GM18858 (cell line): ENCODE data around the gene PIEZO2.
A peak's percentile ranks its signal among the peaks of the same experiment; 100 is the strongest.
"Not testable (repeated sequence)": the region's sequence is repeated elsewhere in the genome, so short reads cannot be mapped to it uniquely, and the experiment has no call there.

ENCODE experiments used
- ATAC-seq: cut with Tn5 transposase; IDR thresholded peaks from one replicate; pipeline ENCODE4 v1.9.1; 2021; ENCODE audit not compliant: unreplicated experiment

PIEZO2 gene

GRCh38 chr18:10933648-10934047, 215.7 kb downstream of the PIEZO2 start:
- ATAC-seq: not testable (repeated sequence)

DNA sequence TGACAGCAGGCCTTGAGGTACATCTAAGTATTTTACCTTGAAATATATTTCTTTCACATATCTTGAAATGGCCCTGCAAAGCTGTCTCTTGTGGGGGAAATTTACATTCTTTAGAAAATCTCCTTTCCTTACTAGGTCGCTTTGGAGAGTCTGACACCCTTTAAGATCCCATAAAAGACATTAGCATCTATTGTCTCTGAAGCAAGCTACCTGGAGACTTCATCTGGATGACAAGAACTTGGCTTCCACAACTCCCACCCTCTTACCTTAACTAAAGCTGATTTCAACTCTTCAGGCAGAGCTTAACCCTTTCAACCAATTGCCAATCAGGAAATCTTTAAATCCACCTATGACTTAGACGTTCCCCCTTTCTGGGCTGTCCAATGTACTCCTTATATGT, 219.3 kb downstream of the PIEZO2 start:
- ATAC-seq: no peak

GRCh38 chr18:10928772-10929373, 220.5 kb downstream of the PIEZO2 start:
- ATAC-seq: peak; percentile 78

- peak; percentile 37 for ATAC-seq
Measured at GRCh38 chr18:10928011-10928771, 221.2 kb downstream of the PIEZO2 start.

DNA sequence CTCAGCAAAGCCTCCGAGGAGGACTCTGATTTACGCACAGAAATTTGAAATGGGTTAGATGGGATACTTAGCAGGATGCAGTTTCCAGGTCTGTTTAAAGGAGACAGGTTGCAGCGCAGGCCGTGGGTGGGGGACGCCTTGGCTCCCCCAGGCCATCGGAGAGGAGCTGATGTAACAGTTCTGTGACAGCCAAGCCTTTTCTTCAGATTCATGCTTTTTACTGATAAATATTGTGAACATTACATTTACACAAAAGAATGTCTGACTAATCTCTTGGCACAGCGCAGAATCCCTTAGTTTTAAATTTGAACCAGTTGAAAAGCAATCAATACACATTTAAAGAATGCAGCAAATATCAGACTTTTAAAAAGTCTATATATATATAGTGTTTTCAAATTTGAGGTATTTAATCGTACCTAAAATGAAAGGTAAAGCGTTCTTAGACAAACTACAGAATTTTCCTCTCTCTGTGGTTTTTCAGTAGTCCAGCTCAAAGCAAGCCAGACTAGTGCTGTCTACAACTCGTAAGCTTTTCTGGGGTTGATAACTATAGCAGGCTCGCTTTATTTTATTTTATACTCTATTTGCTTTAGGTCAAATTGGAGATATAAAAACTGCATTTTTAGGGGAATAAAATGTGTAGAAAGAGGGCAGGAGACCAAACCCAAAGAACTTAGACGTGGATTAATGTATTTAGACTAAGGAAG, 221.9 kb downstream of the PIEZO2 start:
- ATAC-seq: no peak

DNA sequence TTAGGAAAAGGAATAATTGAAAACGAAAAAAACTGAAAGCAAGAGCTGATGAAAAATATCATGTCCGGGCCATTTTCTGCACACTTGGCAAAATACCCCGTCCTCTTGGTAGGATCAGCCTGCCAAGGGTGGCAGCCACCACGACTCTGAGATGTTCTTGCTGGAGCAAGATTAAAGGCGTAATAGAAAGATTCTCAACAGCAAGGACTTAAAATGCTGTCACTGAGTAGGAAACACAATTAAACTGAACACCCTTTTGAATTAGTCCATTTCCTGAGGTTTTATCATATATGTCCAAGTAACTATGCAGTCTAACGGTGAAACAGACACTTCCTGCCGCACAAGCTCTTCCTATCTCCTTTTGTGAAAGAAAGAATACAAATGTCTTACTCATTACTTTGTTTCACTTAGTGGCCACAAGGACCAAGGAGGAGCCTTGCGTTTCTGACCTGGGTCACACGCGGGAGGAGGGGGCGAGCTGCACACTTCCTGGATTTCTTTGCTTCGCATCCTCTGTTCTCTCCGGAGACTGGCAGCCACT, 222.7 kb downstream of the PIEZO2 start:
- no peak for ATAC-seq

DNA sequence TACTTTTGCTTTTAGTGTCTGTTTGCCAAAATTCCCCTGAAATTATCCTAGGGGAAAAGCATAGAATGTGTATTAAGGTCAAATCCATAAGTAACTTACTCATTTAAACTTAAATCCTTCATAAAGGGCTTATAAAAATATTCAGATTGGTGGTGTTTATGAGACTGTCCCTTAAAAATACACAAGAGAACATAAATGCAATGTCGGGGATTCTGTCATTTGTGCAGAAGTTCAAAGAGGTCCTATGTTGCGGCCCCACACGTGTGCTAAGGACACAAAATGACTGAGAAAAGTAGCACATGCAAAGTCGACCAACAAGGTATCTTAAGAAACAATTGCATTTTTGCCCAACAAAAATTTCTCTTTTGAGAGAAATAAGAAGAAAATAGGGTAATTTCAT, 225.1 kb downstream of the PIEZO2 start:
- no peak for ATAC-seq

DNA sequence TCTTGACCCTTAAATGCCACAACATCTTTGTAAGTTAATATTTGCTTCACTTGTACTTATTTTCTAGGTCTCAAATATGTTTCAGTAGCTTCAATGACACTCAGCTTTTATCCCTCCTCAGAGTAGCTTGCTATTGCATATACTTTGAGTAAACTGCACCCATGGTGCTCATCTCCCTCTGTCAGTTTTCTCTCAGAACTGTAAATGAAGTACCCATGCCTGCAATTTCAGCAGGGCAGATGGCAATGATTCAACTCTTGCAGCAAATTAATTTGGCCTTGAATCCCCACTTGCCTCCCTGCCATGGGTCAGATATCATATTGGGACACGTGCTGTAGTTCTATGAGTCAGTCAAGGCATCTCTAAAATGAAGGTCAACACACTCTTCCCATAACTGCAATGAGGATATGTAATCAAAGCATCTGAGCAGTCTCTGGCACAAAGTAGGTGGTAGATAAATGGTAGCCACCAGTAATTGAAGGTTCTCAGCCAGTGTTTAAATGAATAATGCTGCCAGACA, 225.8 kb downstream of the PIEZO2 start:
- ATAC-seq: no peak

DNA sequence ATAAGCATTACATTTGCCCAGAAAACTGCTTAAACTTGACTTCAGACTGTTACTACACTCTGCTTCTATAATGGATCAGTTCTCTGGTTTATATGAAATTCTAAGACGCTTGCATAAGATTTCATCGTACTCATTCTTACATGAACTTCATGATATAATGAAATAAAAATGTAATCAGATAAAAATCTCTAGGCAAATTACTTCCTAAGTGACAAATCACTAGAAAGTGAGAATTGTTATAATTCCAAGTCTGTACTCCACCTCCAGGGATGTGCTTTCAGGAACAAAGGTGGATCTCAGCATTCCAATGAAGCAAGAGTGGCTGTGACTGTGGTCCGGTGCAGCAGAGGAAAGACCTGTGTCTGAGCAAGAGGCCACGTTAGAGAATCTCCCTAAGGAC, 226.2 kb downstream of the PIEZO2 start:
- no peak for ATAC-seq

- not testable (repeated sequence) for ATAC-seq
Measured at GRCh38 chr18:10922712-10923111, 226.7 kb downstream of the PIEZO2 start.

DNA sequence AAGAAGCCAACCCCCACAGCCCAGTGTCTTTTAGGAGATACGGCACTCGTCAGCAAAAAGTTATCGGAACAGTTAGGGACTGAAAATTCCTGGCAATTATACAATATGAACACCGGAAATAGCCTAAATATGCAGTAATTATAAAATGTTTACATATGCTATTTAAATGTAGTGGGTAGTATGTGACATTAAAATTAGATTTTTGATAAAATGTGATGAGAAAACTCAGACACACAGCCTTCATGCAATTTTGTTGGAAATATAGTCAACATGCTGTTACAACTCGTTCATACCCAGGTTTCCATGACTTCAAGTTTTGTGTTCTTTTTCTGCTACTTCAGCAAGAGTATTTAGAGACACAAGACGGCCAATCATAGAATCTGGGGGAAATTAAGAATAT, 229.1 kb downstream of the PIEZO2 start:
- not testable (repeated sequence) for ATAC-seq

GRCh38 chr18:10919851-10920250, 229.5 kb downstream of the PIEZO2 start:
- ATAC-seq: no peak

- ATAC-seq: no peak
Measured at GRCh38 chr18:10916865-10917264, 232.5 kb downstream of the PIEZO2 start.

- ATAC-seq: no peak
Measured at GRCh38 chr18:10916387-10916786, 233.0 kb downstream of the PIEZO2 start.

- not testable (repeated sequence) for ATAC-seq
Measured at GRCh38 chr18:10915748-10916147, 233.6 kb downstream of the PIEZO2 start.

- ATAC-seq: not testable (repeated sequence)
Measured at GRCh38 chr18:10914610-10915009, 234.8 kb downstream of the PIEZO2 start.

DNA sequence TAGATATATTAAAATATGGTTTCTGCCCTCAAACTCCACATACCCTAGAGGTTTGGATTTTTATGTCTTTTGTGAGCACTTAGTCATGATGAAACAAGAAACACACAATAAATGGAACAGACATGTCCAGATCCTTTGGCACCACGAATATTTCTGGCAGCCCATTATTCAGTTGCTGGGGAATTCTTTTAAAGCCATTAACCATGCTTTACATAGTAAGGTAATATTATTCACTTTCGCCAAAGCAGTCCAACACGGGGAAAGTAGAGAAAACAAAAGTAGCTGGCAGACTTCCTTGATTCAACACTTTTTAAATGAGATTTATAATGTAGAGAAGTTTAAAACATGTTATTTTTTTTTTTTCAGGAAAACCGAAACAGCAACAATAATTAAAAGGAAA, 235.4 kb downstream of the PIEZO2 start:
- ATAC-seq: no peak

- ATAC-seq: no peak
Measured at GRCh38 chr18:10912790-10913545, 236.4 kb downstream of the PIEZO2 start.

DNA sequence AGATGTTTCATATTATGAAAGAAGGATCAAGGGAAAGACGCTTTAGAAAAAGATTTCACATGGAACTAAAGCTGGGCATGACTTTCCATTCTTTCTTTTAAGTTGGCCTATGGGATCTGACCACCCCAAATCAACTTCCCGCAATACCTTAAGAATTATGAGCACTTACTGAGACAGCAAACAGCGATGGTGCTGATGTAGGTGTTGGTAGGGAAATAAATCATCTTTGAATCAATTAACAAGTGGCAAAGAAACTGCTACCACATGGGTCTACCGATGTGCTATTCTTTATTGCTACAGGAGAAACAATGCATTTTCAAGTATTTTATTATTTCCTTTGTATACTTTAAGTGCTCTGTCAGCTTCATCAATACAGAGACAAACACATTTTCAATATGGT, 239.6 kb downstream of the PIEZO2 start:
- ATAC-seq: no peak

DNA sequence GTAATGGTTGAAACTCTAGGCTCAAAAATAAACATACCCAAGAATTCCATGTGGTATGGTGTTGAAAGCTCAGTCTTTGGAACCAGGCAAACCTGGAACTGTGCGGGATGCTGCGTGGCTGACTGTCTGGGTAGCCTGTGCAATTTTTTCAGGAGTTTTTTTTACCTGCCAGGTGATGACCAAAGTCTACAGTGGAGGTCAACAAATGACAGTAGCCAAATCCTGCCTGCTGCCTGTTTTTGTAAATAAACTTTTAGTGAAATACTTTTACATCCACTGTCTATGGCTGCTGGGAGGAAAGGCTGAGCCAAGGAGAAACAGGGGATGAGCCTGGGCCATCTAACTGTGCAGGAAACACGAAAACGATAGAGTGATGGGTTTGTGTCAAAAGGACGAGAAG, 240.6 kb downstream of the PIEZO2 start:
- no peak for ATAC-seq

GRCh38 chr18:10907749-10908148, 241.6 kb downstream of the PIEZO2 start:
- ATAC-seq: no peak
